Stimulated activated CD4-positive, alpha-beta T cell treated with anti-CD3 and anti-CD28 coated beads, Interleukin-1b, Interleukin-23, amount 100 ng/mL, for 4 hours (primary cell): ENCODE measurements around the gene UBTF.
A peak's percentile ranks its signal among the peaks of the same experiment; 100 is the strongest.

Experiments used
- DNase-seq, 2 donors: peaks; one replicate each; pipeline ENCODE4 v3.0.0-alpha.2; 2020; ENCODE audit warnings: low read depth in 2 of 2

The UBTF gene

DNA sequence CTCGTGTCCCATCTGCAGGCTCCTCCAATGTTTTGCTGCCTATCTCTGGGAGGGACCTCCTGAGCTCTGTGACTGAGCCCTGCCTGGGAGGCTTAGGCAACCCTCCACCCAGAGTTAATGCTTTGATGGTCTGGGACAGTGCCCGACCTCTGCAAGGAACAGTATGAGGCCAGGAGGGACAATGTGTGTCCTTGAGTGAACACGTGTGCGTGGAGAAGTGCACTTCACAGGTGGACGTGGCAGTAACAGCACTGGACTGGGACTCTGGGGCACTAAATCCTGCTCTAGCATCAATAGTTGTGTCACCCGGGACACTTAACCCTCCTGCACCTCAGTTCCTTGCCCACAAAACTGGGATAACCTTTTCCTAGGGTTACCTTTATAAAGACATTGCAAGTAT lies 4.6 kb downstream of the UBTF start:
- DNase-seq, result no peak

- no peak for DNase-seq
Measured at GRCh38 chr17:44214230-44214494, 5.3 kb downstream of the UBTF start.

GRCh38 chr17:44213403-44214229 lies 5.9 kb downstream of the UBTF start:
- no peak for DNase-seq

- no peak for DNase-seq
Measured at GRCh38 chr17:44212507-44213402, 6.7 kb downstream of the UBTF start.

DNA sequence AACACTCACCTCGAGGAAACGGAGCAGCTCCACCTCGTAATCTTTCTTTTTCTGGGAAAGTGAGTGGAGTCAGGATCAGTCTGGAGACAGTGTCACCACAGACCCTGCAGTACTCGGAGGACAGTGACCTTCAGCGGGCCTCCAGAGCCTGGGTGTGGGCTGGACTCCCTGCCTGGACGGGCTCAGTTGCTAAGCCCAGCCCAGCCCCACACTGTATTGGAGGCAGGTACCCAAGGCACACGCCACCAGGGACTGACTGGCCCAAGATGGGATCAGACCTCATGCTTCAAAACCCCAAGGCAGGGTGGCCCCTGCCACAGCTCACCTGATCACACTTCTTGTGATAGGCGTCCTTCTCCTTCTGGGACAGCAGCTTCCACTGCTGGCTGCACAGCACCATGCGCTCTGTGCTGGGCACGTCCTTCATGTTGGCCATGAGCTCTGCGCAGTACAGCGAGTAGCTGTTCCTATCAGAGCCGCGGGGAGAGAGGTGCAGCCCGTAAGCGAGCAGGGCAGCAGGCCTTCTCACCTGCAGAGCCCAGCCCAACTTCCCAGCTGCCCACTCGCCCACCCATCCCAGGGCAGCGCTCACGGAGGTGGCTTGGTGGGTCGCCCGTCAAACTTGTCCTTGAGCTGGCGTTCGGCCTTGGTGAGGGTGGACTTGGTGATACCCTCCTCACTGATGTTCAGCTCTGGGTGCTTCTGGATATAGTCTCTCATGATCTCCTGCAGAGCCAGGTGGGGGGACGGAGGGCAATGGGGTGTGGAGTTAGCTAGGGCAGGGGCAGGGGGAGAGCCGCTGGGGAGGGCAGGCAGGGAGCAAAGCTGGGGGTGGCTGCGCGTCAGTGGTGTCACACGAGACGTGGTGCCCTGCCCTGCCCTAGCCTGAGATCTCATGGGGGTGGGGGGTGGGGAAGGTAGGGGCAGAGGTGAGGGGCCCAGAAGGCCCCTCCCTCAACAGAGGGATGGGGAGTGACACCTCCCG lies 7.9 kb downstream of the UBTF start:
- DNase-seq, result no peak

GRCh38 chr17:44210342-44211192 lies 8.9 kb downstream of the UBTF start:
- DNase-seq, result peak; percentile 87

GRCh38 chr17:44209786-44210341 lies 9.6 kb downstream of the UBTF start:
- no peak for DNase-seq

DNA sequence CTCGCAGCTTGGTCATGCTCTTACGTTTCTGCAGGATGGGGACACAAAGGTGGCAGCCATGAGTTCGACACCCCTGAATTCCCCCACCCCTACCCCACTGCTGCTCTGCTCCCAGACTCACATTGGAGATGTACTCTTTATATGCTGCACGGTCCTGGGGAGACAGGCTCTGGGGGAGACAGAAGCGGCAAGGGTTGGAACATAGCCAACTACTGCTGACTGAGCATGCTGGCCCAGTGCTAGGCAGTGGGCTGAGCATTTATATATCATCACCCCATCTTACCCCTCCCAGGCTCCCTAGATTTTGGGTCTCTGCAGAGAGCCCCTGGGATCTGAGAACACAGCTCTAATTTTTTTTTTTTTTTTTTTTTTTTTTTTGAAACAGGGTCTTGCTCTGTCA lies 11.7 kb downstream of the UBTF start:
- DNase-seq, result no peak

DNA sequence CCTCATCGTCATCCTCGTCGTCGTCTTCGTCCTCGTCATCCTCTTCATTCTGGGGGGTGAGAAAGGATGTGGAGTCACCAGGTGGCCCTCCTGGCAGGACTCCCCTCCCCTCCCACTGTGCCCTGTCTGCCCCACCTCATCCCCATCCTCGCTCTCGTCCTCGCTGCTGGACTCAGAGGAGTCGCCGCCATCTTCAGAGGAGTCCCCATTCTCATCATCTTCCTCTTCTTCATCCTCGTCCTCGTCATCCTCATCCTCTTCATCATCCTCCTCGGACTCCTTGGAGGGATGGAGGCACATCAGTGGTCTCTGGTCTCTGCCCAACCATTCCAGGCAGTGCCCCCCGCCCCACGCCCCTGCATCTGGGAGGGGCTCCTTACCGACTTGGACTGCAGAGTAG lies 12.2 kb downstream of the UBTF start:
- no peak for DNase-seq

GRCh38 chr17:44206825-44207155 lies 12.7 kb downstream of the UBTF start:
- DNase-seq, result no peak

- no peak for DNase-seq
Measured at GRCh38 chr17:44205962-44206824, 13.3 kb downstream of the UBTF start.

DNA sequence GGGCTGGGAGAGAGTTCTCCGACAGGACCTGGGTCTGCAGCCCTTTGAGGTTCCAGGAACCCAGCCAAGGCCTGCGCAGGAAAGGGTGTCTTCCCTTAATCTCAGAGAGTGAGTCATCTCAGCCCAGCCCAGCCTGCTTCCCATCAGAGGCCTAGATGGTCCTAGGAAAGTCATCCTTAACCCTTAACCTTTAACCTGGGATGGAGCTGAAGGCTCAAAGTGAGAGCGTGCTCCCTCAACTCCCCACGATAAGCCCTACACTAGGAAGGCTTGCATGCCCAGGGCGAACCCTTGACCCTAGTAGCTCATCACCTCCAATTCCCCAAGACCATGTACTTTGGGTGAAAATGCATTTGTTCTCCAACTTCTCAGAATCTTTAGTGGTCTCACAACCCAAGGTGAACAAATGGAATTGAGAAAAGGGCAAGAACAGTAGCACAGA lies 15.0 kb downstream of the UBTF start:
- DNase-seq, result no peak

GRCh38 chr17:44203731-44204440 lies 15.6 kb downstream of the UBTF start:
- no peak for DNase-seq

DNA sequence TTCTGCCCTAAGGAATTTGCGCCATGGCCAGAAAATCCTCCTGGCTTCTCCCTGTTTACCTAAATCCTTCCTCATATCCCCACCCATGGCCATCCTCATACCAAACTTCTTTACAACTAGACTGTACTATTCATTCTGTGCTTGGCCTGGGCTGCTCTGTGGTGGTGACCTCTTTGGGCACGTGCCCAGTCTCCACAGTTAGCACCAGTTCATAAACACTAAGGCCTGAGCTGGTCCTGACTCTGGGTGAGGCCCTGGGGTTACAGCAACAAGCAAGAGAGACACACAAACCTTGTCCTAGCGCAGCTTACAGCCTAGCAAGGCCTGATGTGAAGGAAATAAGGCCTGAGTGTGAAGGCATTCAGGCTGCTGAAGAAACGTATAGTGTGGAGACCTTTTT lies 16.7 kb downstream of the UBTF start:
- DNase-seq, result no peak

DNA sequence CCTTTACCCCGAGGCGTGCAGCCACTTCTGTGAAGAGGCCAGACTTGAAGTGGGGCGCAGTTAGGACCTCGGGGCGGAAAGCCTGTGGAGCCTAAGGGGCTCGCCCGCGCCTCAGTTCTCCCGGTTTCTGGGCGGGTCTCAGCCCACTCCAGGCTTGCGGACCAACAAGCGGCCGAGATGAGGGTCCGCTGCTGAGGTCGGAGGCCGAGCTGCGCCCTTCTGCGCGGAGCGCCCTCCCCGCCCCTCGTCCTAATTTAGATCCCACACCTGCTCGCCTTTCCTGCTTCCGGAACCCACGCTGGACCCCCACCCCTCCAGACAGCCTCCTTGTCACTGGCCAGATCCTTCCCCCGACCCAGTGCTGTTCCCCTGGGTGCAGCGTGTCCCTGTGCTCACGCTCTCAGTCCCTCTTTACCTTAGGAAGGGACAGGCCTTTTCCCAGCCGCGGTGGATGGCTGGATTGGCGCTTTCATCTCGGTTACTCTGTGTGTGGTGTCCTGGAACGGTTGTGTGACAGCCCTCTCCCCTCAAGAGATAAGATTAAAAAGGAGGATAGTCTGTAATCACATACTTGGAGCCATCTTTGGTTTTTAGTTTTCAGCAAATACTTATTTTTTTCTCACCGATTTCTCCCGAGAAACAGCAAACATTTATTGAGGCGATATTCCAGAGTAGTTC lies 18.9 kb downstream of the UBTF start:
- no peak for DNase-seq

GRCh38 chr17:44199553-44200477 lies 19.7 kb downstream of the UBTF start, which contains the start of gene ATXN7L3:
Gene ATXN7L3, minus strand, starts transcription at chr17:44199884. Its CDS starts 1,814 bp downstream, at chr17:44198070.
- DNase-seq, result peak; percentile 99 to 100
